Loucy (cell line): Measurements from ENCODE around the gene LTV1.

Experiments used
- H2AFZ ChIP-seq: fragments of 200-600 bp; sonication (generic); 2 replicates; pipeline ENCODE4 v1.6.0; 2016; ENCODE audit warnings: antibody characterized with exemption, mild to moderate bottlenecking, low read length, moderate library complexity
- H3F3A ChIP-seq: fragments of 200-600 bp; 2 replicates; pipeline ENCODE4 v1.6.0; 2016; ENCODE audit warnings: antibody characterized with exemption, low read depth, mild to moderate bottlenecking
- H3K27me3 ChIP-seq: fragments of 200-600 bp; sonication (generic); 2 replicates; pipeline ENCODE4 v1.6.1; 2014; ENCODE audit warnings: low read length, mild to moderate bottlenecking; ENCODE audit not compliant: insufficient read depth, poor library complexity, severe bottlenecking
- H3K36me3 ChIP-seq: fragments of 200-600 bp; sonication (generic); 2 replicates; pipeline ENCODE4 v1.6.1; 2016; ENCODE audit warnings: low read length; ENCODE audit not compliant: insufficient read depth
- H3K4me1 ChIP-seq: fragments of 200-600 bp; sonication (generic); 2 replicates; pipeline ENCODE4 v1.5.1; 2014; ENCODE audit warnings: low read length, mild to moderate bottlenecking; ENCODE audit not compliant: insufficient read depth, poor library complexity, severe bottlenecking
- H3K4me2 ChIP-seq: fragments of 200-600 bp; sonication (generic); 2 replicates; pipeline ENCODE4 v1.6.0; 2014; ENCODE audit warnings: antibody characterized with exemption, low read length, low read depth, mild to moderate bottlenecking; ENCODE audit not compliant: poor library complexity, severe bottlenecking
- H3K4me3 ChIP-seq: fragments of 200-600 bp; sonication (generic); 2 replicates; pipeline ENCODE4 v1.5.1; 2014; ENCODE audit warnings: low read length, mild to moderate bottlenecking, mixed read lengths; ENCODE audit not compliant: poor library complexity, severe bottlenecking
- H3K79me2 ChIP-seq: fragments of 200-600 bp; sonication (generic); 2 replicates; pipeline ENCODE4 v1.6.1; 2014; ENCODE audit warnings: low read length; ENCODE audit not compliant: insufficient read depth
- H3K9ac ChIP-seq: fragments of 200-600 bp; sonication (generic); 2 replicates; pipeline ENCODE4 v1.6.0; 2014; ENCODE audit warnings: mild to moderate bottlenecking, low read depth, low read length, moderate library complexity; ENCODE audit not compliant: poor library complexity, severe bottlenecking
- H3K9me2 ChIP-seq: fragments of 200-600 bp; sonication (generic); replicated peaks from 2 replicates; pipeline ENCODE4 v1.6.1; 2016; ENCODE audit warnings: low read depth, low read length, mixed read lengths
- H3K9me3 ChIP-seq: fragments of 200-600 bp; sonication (generic); 2 replicates; pipeline ENCODE4 v1.6.1; 2014; ENCODE audit warnings: mild to moderate bottlenecking, antibody characterized with exemption, low read length, low read depth; ENCODE audit not compliant: insufficient read depth
- H4K20me1 ChIP-seq: fragments of 200-600 bp; sonication (generic); 2 replicates; pipeline ENCODE4 v1.6.0; 2014; ENCODE audit warnings: antibody characterized with exemption, low read length, mild to moderate bottlenecking; ENCODE audit not compliant: insufficient read depth, poor library complexity, severe bottlenecking
- EZH2phosphoT487 ChIP-seq: fragments of 200-600 bp; IDR thresholded peaks from 2 replicates; pipeline ENCODE4 v1.6.1; 2018; ENCODE audit warnings: antibody characterized with exemption, mild to moderate bottlenecking, moderate library complexity, borderline replicate concordance
- TF ChIP-seq, protein P1 (sequence below): fragments of 200-600 bp; sonication (generic); conservative IDR thresholded peaks from 2 replicates; pipeline ENCODE4 v1.5.1; 2014; ENCODE audit warnings: mild to moderate bottlenecking, antibody characterized with exemption, low read length

Gene LTV1

DNA sequence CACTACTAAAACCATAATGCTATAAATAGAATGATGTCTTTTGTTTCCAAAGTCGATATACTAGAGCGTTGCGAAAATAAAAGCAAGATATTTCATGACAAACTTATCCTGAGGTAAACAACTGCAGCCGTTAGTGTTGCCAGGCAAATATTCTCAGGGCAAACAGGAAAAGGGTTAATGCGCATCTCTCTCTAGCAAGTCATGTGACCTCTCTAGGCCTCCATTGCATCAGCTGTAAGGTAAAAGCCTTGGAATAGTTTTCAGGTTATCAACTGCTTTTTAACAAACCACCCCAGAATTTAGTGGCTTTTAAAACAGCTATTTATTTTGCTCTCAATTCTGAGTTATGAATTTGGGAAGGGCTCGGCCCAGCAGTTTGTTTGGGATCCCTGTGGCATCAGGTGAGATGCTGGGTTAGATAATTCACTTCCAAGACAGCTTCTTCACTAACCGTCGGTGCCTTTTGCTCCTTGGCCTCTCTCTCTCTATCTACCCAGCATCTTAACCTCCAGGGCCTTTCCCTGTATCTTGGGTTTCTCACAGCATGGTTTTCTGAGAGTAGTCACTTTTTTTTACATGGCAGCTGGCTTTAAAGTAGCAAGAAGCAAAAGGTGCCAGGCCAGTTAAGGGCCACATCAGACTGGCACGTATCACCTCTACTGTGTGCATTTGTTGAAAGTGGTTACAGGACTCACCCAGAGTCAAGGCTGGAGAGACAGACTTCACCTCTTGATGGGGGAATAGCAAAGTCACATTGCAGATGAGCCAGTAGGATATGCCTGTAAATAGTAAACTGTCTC is 39.2 kb upstream of the LTV1 start:
- Histone ChIP-seq H3K9me2 (no peaks in the 10 kb centered on the region), H3K4me3 (no peak overlapping the region), H3K79me2 (no peaks in the 10 kb centered on the region), H4K20me1 (no peaks in the 10 kb centered on the region), H3K9me3 (no peaks in the 10 kb centered on the region), H3K36me3 (peaks cover 4% of the 10 kb centered on the region; the same call in 1 of the 2 replicates), H3K4me1 (no peaks in the 10 kb centered on the region), H3K27me3 (no peaks in the 10 kb centered on the region), H2AFZ (no peak overlapping the region), H3K4me2 (no peak overlapping the region), H3K9ac (no peak overlapping the region), H3F3A (no peaks in the 10 kb centered on the region)
- TF ChIP-seq, protein P1, sequence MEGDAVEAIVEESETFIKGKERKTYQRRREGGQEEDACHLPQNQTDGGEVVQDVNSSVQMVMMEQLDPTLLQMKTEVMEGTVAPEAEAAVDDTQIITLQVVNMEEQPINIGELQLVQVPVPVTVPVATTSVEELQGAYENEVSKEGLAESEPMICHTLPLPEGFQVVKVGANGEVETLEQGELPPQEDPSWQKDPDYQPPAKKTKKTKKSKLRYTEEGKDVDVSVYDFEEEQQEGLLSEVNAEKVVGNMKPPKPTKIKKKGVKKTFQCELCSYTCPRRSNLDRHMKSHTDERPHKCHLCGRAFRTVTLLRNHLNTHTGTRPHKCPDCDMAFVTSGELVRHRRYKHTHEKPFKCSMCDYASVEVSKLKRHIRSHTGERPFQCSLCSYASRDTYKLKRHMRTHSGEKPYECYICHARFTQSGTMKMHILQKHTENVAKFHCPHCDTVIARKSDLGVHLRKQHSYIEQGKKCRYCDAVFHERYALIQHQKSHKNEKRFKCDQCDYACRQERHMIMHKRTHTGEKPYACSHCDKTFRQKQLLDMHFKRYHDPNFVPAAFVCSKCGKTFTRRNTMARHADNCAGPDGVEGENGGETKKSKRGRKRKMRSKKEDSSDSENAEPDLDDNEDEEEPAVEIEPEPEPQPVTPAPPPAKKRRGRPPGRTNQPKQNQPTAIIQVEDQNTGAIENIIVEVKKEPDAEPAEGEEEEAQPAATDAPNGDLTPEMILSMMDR: no peak
- TF ChIP-seq EZH2phosphoT487: no peak

DNA sequence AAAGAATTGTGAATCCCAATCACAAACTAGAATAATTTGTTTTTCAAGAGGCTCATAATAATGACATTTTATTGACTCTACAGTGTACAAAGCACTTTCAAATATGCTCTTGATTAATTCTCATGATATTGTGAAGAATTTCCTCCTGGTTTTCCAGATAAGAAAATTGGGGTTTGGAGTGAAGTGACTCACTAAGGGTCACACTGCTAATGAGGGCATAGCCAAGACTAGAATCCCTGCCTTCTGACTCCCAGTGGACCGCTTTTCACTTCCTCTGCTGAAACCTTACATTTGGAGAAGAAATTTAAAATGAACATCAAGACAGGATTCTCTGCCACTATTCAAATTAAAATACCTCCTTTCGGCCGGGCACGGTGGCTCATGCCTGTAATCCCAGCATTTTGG is 38.3 kb upstream of the LTV1 start:
- Histone ChIP-seq H3K36me3 (peaks cover 4% of the 10 kb centered on the region; the same call in 1 of the 2 replicates), H3K27me3 (no peaks in the 10 kb centered on the region), H3K4me3 (no peak overlapping the region), H2AFZ (no peak overlapping the region), H3K9me2 (no peaks in the 10 kb centered on the region), H3K4me1 (no peaks in the 10 kb centered on the region), H3K4me2 (no peak overlapping the region), H3K9me3 (no peaks in the 10 kb centered on the region), H4K20me1 (no peaks in the 10 kb centered on the region), H3K9ac (no peak overlapping the region), H3F3A (no peaks in the 10 kb centered on the region), H3K79me2 (no peaks in the 10 kb centered on the region)
- TF ChIP-seq, protein P1: no peak
- TF ChIP-seq EZH2phosphoT487: no peak

DNA sequence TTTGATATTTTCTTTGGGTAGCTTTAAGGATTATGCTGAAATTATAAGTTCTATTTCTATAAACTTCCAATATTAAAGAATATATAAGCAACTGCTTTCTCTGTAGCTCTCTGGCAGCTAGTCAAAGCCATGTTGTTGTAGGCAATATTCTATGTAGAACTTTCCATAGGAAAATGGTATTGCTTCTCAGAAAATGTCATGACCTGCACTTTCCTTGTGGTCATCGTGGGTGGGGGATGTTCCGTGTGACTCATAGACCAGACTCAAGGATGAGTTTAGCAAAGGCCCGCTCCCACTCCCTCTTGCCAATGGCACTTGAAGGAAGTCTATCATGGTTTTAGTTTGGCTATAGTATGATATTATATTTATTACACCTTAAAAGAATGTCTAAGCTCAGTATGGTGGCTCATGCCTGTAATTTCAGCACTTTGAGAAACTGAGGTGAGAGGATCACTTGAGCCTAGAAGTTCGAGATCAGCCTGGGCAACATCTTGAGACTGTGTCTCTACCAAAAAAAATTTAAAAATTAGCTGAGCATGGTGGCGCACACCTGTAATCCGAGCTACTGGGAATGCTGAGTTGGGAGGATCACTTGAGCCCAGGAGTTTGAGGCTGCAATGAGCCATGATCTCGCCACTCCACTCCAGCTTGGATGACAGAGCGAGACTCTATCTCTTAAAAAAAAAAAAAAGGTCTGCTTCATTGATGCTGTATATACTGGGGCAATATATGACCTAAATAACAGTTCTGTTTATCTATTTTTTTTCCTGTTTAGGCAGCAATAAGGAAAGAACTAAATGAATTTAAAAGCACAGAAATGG is 36.6 kb upstream of the LTV1 start:
- Histone ChIP-seq H3K9ac (no peak overlapping the region), H3K9me3 (no peaks in the 10 kb centered on the region), H3K79me2 (no peaks in the 10 kb centered on the region), H3K4me3 (no peak overlapping the region), H3K27me3 (no peaks in the 10 kb centered on the region), H3K4me1 (no peaks in the 10 kb centered on the region), H2AFZ (no peak overlapping the region), H3K36me3 (peaks cover 4% of the 10 kb centered on the region; the same call in 1 of the 2 replicates), H3F3A (no peaks in the 10 kb centered on the region), H3K9me2 (no peaks in the 10 kb centered on the region), H4K20me1 (no peaks in the 10 kb centered on the region), H3K4me2 (no peak overlapping the region)
- TF ChIP-seq, protein P1: no peak
- no peak for TF ChIP-seq EZH2phosphoT487
